GM18873 (cell line): ENCODE measurements around the gene OR5K3.

ENCODE experiments used
- ATAC-seq: cut with Tn5 transposase; IDR thresholded peaks from one replicate; pipeline ENCODE4 v1.9.1; 2021; ENCODE audit warnings: mild to moderate bottlenecking, moderate library complexity, moderate number of reproducible peaks; ENCODE audit not compliant: unreplicated experiment, low FRiP score

The OR5K3 gene

DNA sequence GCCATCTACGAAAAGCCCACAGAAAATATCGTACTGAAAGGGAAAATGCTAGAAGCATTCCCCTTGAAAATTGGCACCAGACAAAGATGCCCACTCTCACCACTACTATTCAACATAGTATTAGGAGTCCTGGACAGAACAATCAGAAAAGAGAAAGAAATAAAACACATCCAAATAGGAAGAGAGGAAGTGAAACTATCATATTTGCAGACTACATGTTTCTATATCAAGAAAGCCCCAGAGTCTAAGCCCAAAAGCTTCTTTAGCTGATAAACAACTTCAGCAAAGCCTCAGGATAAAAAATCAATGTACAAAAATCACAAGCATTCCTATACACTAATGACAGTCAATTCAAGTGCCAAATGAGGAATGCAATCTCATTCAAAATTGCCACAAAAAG lies 15.6 kb downstream of the OR5K3 start:
- ATAC-seq: no peak

DNA sequence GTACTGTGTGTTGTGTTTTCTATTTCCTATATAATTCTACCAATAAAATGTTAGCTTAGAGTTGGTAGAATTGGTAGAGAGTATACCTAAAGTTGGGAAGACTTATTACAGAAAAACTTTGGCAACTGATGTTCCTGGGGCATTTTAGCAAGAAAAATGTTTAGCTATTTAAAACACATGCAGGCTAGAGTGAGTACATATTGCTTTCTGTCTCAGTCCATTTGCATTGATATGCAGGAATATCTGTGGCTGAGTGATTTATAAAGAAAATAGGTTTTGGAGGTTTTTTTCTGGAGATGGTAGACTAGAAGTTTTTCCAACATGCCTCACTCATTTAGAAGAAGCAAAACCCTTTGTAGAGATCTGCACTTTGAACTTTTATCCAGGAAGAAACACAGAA lies 42.1 kb downstream of the OR5K3 start:
- ATAC-seq: no peak

DNA sequence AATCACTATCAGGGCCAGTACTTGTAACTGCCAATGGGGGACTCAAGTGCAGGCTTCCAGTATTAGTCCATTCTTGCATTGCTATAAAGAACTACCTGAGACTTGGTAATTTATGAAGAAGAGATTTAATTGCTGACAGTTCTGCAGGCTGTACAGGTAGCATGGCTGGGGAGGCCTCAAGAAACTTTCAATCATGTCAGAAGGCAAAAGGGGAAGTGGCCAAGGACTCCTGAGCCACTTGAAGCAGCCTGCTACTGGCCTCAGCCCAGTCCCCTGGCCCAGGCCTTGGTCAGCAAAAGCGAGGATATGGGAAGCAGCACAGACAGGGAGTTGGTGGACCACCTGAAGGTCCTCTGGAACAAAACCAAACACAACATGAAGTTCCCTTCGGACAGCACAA lies 43.3 kb downstream of the OR5K3 start:
- no peak for ATAC-seq

GRCh38 chr3:98434412-98434811 lies 43.9 kb downstream of the OR5K3 start:
- ATAC-seq: no peak

DNA sequence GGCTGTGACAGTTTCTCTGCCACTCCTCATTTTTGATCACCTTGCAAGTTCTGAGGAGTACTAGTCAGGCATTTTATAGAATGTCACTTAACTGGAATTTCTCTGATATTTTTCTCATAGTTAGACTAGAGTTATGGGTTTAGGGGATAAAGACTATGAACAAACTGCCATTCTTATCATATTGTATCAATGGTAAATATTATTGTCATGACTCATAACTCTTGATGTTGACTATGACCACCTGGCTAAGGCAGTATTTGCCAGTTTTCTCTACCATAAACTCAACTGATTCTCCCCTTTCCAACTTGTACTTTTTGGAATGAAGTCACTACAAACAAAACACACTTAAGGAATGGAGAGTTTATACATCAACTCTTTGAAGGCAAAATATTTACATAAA lies 49.8 kb downstream of the OR5K3 start:
- no peak for ATAC-seq
